GM18511 (cell line): ENCODE results near the gene TICAM2.
A peak's percentile ranks its signal among the peaks of the same experiment; 100 is the strongest.
"Not testable (repeated sequence)": the region's sequence is repeated elsewhere in the genome, so short reads cannot be mapped to it uniquely, and the experiment has no call there.

ENCODE experiments used
- ATAC-seq: cut with Tn5 transposase; IDR thresholded peaks from one replicate; pipeline ENCODE4 v1.9.1; 2021; ENCODE audit warnings: mild to moderate bottlenecking, moderate library complexity; ENCODE audit not compliant: unreplicated experiment

The TICAM2 gene

GRCh38 chr5:115601701-115602590 is at the start of gene TICAM2:
Gene TICAM2 (minus strand): TSS chr5:115602479. CDS start chr5:115581256, 21,223 bp downstream.
- ATAC-seq: peak; percentile 75

- no peak for ATAC-seq
Observed at GRCh38 chr5:115649541-115649940, 47.3 kb upstream of the TICAM2 start.

GRCh38 chr5:115648056-115648455 is 45.8 kb upstream of the TICAM2 start:
- no peak for ATAC-seq

- ATAC-seq: not testable (repeated sequence)
Observed at GRCh38 chr5:115645386-115645785, 43.1 kb upstream of the TICAM2 start.

- ATAC-seq: no peak
Observed at GRCh38 chr5:115644046-115644445, 41.8 kb upstream of the TICAM2 start.

- ATAC-seq: no peak
Observed at GRCh38 chr5:115641948-115642347, 39.7 kb upstream of the TICAM2 start.

- ATAC-seq: no peak
Observed at GRCh38 chr5:115640274-115640673, 38.0 kb upstream of the TICAM2 start.

- ATAC-seq: no peak
Observed at GRCh38 chr5:115639377-115639776, 37.1 kb upstream of the TICAM2 start.

GRCh38 chr5:115637507-115637906 is 35.2 kb upstream of the TICAM2 start:
- ATAC-seq: no peak

- ATAC-seq: no peak
Observed at GRCh38 chr5:115636008-115636407, 33.7 kb upstream of the TICAM2 start.

GRCh38 chr5:115634343-115635132 is 32.3 kb upstream of the TICAM2 start:
- peak; percentile 68 for ATAC-seq

GRCh38 chr5:115629903-115630302 is 27.6 kb upstream of the TICAM2 start:
- ATAC-seq: no peak

GRCh38 chr5:115627295-115627865 is 25.1 kb upstream of the TICAM2 start:
- no peak for ATAC-seq

- ATAC-seq: peak; percentile 39
Observed at GRCh38 chr5:115626445-115626823, 24.2 kb upstream of the TICAM2 start.

GRCh38 chr5:115625579-115626444 is 23.5 kb upstream of the TICAM2 start, which contains the start of gene TMED7:
Gene TMED7 (minus strand): TSS chr5:115626036. CDS start chr5:115625792, 244 bp downstream.
- peak; percentile 90 for ATAC-seq

- ATAC-seq: no peak
Observed at GRCh38 chr5:115624994-115625393, 22.7 kb upstream of the TICAM2 start.

GRCh38 chr5:115623658-115624057 is 21.4 kb upstream of the TICAM2 start:
- no peak for ATAC-seq

GRCh38 chr5:115621365-115621900 is 19.2 kb upstream of the TICAM2 start:
- ATAC-seq: no peak

- no peak for ATAC-seq
Observed at GRCh38 chr5:115616892-115617291, 14.6 kb upstream of the TICAM2 start.

GRCh38 chr5:115616472-115616871 is 14.2 kb upstream of the TICAM2 start:
- no peak for ATAC-seq
